ENCODE results near the gene GLI2. TPM values are rescaled to one million over a fixed set of nuclear protein-coding genes. Genes with fewer than 3 reads are reported as not detected.

The GLI2 gene
- total and polyA plus RNA-seq, 7 donors: 0.23 to 6.4 (median 2.1) TPM

DNA sequence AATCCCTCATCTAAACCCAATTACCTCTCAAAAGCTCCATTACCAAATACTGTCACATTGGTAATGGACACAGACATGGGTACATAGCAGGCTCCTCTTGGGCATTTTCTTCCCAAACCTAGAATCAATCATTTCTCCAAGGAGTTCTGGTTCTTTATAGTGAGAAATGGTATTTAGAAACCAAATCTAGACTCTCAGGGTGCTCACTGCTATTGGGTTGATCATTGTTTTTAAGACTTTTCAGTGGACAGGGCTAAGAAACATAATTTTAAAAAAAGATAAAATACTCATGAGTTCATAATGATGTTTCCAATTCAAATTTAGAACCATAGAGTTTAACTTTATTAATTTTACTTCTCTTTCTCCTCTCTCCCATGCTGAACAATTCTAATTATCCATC, 9.4 kb upstream of the GLI2 start:
- Histone ChIP-seq H3K27me3 (no peaks in the 10 kb centered on the region), H3K4me3 (no peak overlapping the region), H3K27ac (no peak overlapping the region), H3K36me3 (no peaks in the 10 kb centered on the region), H3K9me3 (no peaks in the 10 kb centered on the region), H3K4me1 (no peaks in the 10 kb centered on the region)
- intact Hi-C loops (cut with DNase I): no loop called here
- DNase-seq: no peak
- TF ChIP-seq, protein P1, sequence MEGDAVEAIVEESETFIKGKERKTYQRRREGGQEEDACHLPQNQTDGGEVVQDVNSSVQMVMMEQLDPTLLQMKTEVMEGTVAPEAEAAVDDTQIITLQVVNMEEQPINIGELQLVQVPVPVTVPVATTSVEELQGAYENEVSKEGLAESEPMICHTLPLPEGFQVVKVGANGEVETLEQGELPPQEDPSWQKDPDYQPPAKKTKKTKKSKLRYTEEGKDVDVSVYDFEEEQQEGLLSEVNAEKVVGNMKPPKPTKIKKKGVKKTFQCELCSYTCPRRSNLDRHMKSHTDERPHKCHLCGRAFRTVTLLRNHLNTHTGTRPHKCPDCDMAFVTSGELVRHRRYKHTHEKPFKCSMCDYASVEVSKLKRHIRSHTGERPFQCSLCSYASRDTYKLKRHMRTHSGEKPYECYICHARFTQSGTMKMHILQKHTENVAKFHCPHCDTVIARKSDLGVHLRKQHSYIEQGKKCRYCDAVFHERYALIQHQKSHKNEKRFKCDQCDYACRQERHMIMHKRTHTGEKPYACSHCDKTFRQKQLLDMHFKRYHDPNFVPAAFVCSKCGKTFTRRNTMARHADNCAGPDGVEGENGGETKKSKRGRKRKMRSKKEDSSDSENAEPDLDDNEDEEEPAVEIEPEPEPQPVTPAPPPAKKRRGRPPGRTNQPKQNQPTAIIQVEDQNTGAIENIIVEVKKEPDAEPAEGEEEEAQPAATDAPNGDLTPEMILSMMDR (IDR thresholded peaks at IDR 0.05): no peak
- TF ChIP-seq EP300 (IDR thresholded peaks at IDR 0.05): no peak
- no peak for TF ChIP-seq POLR2AphosphoS5 (IDR thresholded peaks at IDR 0.05)
- no peak for TF ChIP-seq POLR2A (IDR thresholded peaks at IDR 0.05)

DNA sequence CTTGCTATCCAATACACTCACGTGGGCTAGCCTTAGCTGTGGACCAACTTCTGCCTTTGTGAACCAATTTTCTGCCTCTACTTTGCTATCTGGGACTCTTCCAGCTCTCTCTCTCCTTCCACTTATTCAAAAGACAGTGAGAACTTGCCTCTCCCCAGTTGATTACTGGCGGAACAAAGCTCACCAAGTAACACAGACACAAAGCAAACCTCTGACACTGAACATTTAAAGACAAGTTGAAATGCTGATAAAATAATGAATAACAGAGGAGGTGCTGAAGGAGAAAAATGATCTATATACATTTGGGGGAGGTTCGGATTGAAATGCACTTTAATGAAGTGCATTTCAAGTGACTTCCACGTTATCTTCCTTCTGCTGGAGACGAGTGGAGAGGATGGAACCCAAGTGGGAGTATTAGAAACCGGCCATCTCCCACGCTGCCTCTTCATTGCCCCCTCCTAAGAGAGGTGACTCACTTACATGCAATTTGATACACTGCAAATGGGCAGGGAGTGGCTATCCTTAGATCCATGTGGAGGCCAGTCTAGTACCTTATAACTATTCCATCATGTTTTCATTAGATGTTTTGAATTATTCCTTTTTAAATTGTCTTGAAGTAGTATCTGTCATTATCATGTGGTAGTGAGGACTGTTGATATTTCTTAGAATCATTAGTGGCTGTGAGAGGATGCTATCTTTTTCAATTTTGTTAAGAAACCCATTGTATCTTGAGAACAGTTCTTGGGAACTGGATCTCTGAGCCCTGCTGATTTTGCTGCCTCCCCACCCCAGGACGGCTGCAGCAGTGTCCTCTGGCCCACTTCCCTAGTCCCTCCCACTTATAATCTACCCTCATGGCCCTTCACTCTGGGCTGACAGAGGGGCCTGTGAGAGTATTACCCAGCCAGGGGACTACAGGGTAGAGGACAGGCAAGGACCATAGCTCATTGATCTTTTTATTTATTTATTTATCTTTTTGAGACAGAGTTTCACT, 6.0 kb upstream of the GLI2 start:
- 52 to 61% methylated on average over 8 of the region's 8 CpGs for WGBS, 2 donors
- H3K27ac ChIP-seq: no peak overlapping the region
- intact Hi-C loops (cut with DNase I): no loop called here
- TF ChIP-seq EP300 (IDR thresholded peaks at IDR 0.05) (no peak), POLR2A (IDR thresholded peaks at IDR 0.05) (no peak), POLR2AphosphoS5 (IDR thresholded peaks at IDR 0.05) (no peak)
- TF ChIP-seq, protein P1 (IDR thresholded peaks at IDR 0.05): no peak
- no peak overlapping the region for H3K4me3 ChIP-seq
- H3K9me3 ChIP-seq: no peaks in the 10 kb centered on the region
- no peak for DNase-seq
- no peaks in the 10 kb centered on the region for H3K36me3 ChIP-seq
- peaks cover 0 to under 1% (median 0%) of the 10 kb centered on the region in 3 donors for H3K27me3 ChIP-seq
- H3K4me1 ChIP-seq: peaks cover 0 to 17% (median 15%) of the 10 kb centered on the region in 4 donors

DNA sequence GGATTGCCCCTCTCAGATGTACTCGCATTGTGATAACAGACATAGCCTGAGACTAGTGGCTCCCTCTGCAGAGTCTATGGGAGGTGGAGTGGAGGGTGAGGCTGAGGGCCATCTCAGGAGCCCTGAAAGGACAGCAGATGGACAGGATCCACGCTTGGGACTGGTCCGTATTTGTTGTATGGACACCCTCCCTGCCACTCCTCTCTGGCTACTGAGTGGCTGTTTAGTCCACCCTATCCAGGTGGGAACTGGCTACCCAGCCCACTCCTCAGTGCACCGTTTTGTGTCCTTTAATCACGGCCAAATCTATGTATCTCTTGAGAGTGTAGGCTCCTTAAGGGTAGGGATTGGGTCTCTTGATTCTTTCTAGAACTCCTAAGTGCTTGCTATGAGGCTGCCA, 4.5 kb upstream of the GLI2 start:
- Histone ChIP-seq H3K27ac (no peak overlapping the region), H3K4me3 (no peak overlapping the region), H3K36me3 (no peaks in the 10 kb centered on the region), H3K4me1 (peaks cover 0 to 27% (median 24%) of the 10 kb centered on the region in 4 donors), H3K9me3 (no peaks in the 10 kb centered on the region), H3K27me3 (peaks cover 0 to 11% (median 0%) of the 10 kb centered on the region in 3 donors)
- no peak for DNase-seq
- intact Hi-C loops (cut with DNase I): no loop called here
- 85 to 86% methylated on average over 5 of the region's 5 CpGs for WGBS, 2 donors
- TF ChIP-seq POLR2A (IDR thresholded peaks at IDR 0.05): no peak
- TF ChIP-seq, protein P1 (IDR thresholded peaks at IDR 0.05): no peak
- no peak for TF ChIP-seq EP300 (IDR thresholded peaks at IDR 0.05)
- no peak for TF ChIP-seq POLR2AphosphoS5 (IDR thresholded peaks at IDR 0.05)

DNA sequence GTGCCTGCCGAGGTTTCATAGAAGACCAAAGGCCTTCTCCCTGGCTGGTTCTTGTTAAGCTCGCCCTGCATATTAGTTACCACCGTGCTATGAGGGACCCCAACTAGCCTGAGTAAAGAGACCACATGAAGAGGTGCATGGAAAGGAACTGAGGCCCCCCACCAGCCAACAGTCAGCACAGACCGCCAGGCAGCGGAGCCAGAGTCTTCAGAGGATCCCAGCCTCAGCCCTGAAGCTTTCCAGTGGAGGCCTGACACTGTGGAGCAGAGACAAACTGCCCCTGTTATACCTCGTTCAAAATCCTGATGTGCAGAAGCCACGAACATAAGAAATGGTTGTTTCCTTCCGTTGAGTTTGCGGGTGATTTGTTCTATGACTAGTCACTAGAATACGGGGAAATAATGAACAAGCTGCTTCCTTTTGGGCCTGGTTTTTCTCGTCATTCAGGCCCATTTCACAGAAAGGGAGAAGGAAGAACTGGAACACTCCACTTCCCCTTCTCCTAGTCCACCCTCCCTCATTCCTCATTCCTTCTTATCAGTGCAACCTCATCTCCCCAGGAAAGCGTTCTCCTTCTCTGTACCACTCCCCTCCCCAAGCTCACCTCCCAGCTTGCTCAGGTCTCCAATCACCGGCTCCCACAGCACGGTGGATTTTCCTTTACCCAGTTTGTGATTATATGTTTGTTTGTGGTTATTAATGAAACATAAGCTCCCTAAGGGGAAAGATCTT, 3.0 kb upstream of the GLI2 start:
- no peak for TF ChIP-seq POLR2A (IDR thresholded peaks at IDR 0.05)
- no peak for TF ChIP-seq EP300 (IDR thresholded peaks at IDR 0.05)
- TF ChIP-seq, protein P1 (IDR thresholded peaks at IDR 0.05): no peak
- TF ChIP-seq POLR2AphosphoS5 (IDR thresholded peaks at IDR 0.05): no peak
- peaks cover 0 to 15% (median 0%) of the 10 kb centered on the region in 3 donors for H3K27me3 ChIP-seq
- 67 to 80% methylated on average over 14 of the region's 14 CpGs for WGBS, 2 donors
- DNase-seq: no peak
- peak overlapping the region; percentile 47 to 95 (median 70) for H3K27ac ChIP-seq
- peaks cover 0 to 42% (median 34%) of the 10 kb centered on the region in 4 donors for H3K4me1 ChIP-seq
- H3K9me3 ChIP-seq: no peaks in the 10 kb centered on the region
- no peak overlapping the region for H3K4me3 ChIP-seq
- intact Hi-C loops (cut with DNase I): no loop called here
- H3K36me3 ChIP-seq: no peaks in the 10 kb centered on the region
